ENCODE results near the gene BLTP3B. TPM values are rescaled to one million over a fixed set of nuclear protein-coding genes. Genes with fewer than 3 reads are reported as not detected.
A peak's percentile ranks its signal among the peaks of the same experiment; 100 is the strongest.
"Not testable (repeated sequence)": the region's sequence is repeated elsewhere in the genome, so short reads cannot be mapped to it uniquely, and the experiment has no call there.

Gene BLTP3B, protein sequence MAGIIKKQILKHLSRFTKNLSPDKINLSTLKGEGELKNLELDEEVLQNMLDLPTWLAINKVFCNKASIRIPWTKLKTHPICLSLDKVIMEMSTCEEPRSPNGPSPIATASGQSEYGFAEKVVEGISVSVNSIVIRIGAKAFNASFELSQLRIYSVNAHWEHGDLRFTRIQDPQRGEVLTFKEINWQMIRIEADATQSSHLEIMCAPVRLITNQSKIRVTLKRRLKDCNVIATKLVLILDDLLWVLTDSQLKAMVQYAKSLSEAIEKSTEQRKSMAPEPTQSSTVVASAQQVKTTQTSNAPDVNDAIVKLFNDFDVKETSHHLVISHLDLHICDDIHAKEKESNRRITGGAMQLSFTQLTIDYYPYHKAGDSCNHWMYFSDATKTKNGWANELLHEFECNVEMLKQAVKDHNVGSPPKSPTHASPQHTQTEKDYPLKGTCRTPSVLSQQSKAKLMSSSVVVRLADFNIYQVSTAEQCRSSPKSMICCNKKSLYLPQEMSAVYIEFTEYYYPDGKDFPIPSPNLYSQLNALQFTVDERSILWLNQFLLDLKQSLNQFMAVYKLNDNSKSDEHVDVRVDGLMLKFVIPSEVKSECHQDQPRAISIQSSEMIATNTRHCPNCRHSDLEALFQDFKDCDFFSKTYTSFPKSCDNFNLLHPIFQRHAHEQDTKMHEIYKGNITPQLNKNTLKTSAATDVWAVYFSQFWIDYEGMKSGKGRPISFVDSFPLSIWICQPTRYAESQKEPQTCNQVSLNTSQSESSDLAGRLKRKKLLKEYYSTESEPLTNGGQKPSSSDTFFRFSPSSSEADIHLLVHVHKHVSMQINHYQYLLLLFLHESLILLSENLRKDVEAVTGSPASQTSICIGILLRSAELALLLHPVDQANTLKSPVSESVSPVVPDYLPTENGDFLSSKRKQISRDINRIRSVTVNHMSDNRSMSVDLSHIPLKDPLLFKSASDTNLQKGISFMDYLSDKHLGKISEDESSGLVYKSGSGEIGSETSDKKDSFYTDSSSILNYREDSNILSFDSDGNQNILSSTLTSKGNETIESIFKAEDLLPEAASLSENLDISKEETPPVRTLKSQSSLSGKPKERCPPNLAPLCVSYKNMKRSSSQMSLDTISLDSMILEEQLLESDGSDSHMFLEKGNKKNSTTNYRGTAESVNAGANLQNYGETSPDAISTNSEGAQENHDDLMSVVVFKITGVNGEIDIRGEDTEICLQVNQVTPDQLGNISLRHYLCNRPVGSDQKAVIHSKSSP (N-terminal part only)
- total RNA-seq (10 to 100 TPM; 26.9 to 33.0 TPM), polyA plus RNA-seq (ENCODE audit: insufficient read length in 6 of 6) (10 to 100 TPM; 20.1 to 27.3 (median 23.3) TPM)
- long read RNA-seq, donor 1, partial matches to known transcripts: 0 of 1 reads
- long read RNA-seq, donor 1, other reads (novel, unspliced or antisense): 0 of 1 reads
- long read RNA-seq, donor 2, full-length matches to known transcripts: 1 of 1 reads
- long read RNA-seq, donor 2, partial matches to known transcripts: 0 of 1 reads
- long read RNA-seq, donor 2, other reads (novel, unspliced or antisense): 0 of 1 reads
- long read RNA-seq, donor 3, full-length matches to known transcripts: 1 of 1 reads
- long read RNA-seq, donor 3, partial matches to known transcripts: 0 of 1 reads
- long read RNA-seq, donor 3, other reads (novel, unspliced or antisense): 0 of 1 reads
- long read RNA-seq, donor 4, partial matches to known transcripts: 3 of 4 reads
- long read RNA-seq, donor 4, other reads (novel, unspliced or antisense): 0 of 4 reads
- long read RNA-seq, donor 5, partial matches to known transcripts: 15 of 15 reads
- long read RNA-seq, donor 5, other reads (novel, unspliced or antisense): 0 of 15 reads
- long read RNA-seq, donor 6: 0 reads
- long read RNA-seq, donor 7: 0 reads
- long read RNA-seq, donor 8: 0 reads
- long read RNA-seq, donor 9: 0 reads
- long read RNA-seq, donor 10, partial matches to known transcripts: 1 of 1 reads
- long read RNA-seq, donor 10, other reads (novel, unspliced or antisense): 0 of 1 reads
- long read RNA-seq, donor 11, partial matches to known transcripts: 6 of 7 reads
- long read RNA-seq, donor 11, other reads (novel, unspliced or antisense): 0 of 7 reads
- long read RNA-seq, donor 12, full-length matches to known transcripts: 1 of 1 reads
- long read RNA-seq, donor 12, partial matches to known transcripts: 0 of 1 reads
- long read RNA-seq, donor 12, other reads (novel, unspliced or antisense): 0 of 1 reads

DNA sequence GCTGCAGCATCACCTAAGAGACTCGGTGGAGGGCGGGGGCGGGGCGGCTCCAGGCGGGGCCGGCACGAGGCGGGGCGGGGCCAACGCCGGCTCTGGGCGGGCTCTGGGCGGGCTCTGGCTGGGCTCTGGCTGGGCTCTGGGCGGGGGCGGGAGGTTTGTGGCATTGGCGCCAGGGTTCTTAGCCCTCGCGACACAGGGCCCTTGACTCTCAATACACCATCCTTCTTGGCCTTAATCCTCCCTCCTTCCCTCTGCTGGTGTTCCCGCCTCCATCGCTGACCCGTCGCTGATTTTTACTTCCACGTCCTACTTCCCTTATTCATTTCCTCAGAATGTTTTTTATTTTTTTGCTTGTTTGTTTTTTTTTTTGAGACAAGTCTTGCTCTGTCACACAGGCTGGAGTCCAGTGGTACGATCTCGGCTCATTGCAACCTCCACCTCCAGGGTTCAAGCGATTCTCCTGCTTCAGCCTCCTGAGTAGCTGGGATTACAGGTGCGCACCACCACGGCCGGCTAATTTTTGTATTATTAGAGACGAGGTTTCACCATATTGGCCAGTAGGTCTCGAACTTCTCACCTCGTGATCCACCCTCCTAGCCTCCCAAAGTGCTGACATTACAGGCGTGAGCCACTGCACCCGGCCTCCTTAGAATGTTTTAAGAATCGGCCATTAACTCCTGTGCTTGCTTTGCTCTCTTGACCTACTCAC lies at the start of gene BLTP3B:
Gene BLTP3B, minus strand, starts transcription at position 24 of the 709 bp plus-strand sequence. CDS start 239 bp downstream, outside the sequence.
- H3K27ac ChIP-seq: peak within 1 kb of the TSS; percentile 94 to 98
- peaks cover 0 to 45% of the 10 kb centered on the region in 2 donors for H3K4me1 ChIP-seq
- DNase-seq (peak; percentile 81 to 98 (median 92)), ATAC-seq (peak; percentile 98)
- peak within 1 kb of the TSS; percentile 83 to 99 for H3K4me3 ChIP-seq
- H3K36me3 ChIP-seq: no peaks in the 10 kb centered on the region
- intact Hi-C loops (cut with DNase I): no loop called here
- H3K27me3 ChIP-seq: no peaks in the 10 kb centered on the region
- H3K9me3 ChIP-seq: no peaks in the 10 kb centered on the region
- TF ChIP-seq, protein P1, sequence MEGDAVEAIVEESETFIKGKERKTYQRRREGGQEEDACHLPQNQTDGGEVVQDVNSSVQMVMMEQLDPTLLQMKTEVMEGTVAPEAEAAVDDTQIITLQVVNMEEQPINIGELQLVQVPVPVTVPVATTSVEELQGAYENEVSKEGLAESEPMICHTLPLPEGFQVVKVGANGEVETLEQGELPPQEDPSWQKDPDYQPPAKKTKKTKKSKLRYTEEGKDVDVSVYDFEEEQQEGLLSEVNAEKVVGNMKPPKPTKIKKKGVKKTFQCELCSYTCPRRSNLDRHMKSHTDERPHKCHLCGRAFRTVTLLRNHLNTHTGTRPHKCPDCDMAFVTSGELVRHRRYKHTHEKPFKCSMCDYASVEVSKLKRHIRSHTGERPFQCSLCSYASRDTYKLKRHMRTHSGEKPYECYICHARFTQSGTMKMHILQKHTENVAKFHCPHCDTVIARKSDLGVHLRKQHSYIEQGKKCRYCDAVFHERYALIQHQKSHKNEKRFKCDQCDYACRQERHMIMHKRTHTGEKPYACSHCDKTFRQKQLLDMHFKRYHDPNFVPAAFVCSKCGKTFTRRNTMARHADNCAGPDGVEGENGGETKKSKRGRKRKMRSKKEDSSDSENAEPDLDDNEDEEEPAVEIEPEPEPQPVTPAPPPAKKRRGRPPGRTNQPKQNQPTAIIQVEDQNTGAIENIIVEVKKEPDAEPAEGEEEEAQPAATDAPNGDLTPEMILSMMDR (IDR thresholded peaks at IDR 0.05): no peak

DNA sequence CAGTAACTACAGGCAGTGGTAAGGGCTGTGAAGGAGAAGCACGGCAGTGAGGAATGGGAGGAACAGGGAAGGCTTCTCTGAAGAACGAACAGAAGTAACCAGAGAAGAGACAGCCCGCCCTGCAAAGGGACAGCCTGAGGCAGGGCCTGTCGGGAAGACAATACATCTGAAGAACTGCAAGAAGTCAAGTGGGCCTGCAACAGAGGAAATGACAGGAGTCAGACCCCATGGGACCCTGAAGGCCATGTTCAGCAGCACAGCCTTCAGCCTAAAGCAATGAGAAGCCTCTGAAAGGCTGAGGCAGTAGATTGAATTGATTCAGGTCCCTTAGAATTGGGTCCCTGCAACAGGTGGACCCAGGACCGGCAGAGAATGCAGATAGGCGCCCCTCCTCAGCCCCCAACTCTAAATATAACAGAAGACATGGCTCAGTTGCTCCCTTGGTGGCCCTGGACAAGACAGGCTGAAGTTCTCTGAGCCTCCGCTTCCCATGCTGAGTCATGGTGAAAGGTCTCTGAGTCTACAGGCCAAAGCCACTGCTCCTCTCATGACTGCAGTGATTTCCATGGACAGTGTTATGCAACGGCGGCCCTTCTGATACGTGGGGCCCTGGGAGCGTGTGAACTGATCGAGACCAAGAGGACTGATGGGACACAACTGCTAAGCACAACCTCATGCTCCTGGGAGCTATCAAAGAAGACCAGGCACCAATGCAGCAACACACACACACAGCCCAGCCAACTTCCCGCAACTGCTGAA lies 47.1 kb upstream of the BLTP3B start:
- Histone ChIP-seq H3K9me3 (no peaks in the 10 kb centered on the region), H3K4me3 (no peak overlapping the region), H3K27me3 (no peaks in the 10 kb centered on the region), H3K36me3 (no peaks in the 10 kb centered on the region), H3K4me1 (peaks cover 0 to 6% of the 10 kb centered on the region in 2 donors), H3K27ac (no peak overlapping the region)
- ATAC-seq (no peak), DNase-seq (no peak)
- intact Hi-C loops (cut with DNase I): no loop called here
- TF ChIP-seq, protein P1 (IDR thresholded peaks at IDR 0.05): no peak

DNA sequence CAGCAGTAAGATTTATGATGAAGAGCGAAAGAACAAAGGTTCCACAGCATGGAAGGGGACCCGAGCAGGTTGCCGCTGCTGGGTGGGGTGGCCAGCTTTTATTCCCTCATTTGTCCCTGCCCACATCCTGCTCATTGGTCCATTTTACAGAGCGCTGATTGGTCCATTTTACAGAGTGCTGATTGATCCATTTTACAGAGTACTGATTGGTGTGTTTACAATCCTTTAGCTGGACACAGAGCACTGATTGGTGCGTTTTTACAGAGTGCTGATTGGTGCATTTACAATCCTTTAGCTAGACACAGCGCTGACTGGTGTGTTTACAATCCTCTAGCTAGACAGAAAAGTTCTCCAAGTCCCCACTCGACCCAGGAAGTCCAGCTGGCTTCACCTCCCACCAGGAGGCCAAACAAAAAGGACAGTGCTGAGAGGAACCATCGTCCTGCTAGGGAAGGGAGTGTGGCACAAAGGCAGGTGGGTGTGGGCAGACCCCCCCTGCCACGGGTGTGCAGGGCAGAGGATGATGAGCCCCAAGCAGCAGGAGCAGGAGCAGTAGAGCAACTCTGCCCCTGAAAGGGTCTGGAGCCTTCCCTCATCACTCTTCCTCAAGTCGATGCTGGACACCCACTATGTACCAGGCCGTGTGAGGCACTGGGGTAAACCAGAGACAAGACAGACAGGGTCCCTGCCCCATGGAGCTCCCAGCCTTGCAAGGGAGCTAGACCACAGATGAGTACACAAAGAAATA lies 46.4 kb upstream of the BLTP3B start:
- ATAC-seq; H3K9me3 ChIP-seq; H3K36me3 ChIP-seq; H3K27ac ChIP-seq; H3K27me3 ChIP-seq; DNase-seq; intact Hi-C loops (cut with DNase I); H3K4me1 ChIP-seq; H3K4me3 ChIP-seq: not testable (repeated sequence)

All from left lung (tissue), 14 donors.